Stimulated activated CD4-positive, alpha-beta T cell treated with anti-CD3 and anti-CD28 coated beads, Interleukin-12 subunit alpha, Interleukin-12 subunit beta, amount 100 ng/mL, for 48 hours (primary cell): Measurements from ENCODE around the gene GABRR2.

Experiments used
- DNase-seq, 3 donors: peaks; one replicate each; pipeline ENCODE4 v3.0.0-alpha.2; 2020; ENCODE audit warnings: low read depth in 2 of 3, low spot score in 1 of 3

Gene GABRR2

GRCh38 chr6:89214197-89214596 lies 100.9 kb downstream of the GABRR2 start:
- DNase-seq = no peak

- no peak for DNase-seq
Measured at GRCh38 chr6:89212472-89212871, 102.6 kb downstream of the GABRR2 start.

GRCh38 chr6:89209457-89209856 lies 105.6 kb downstream of the GABRR2 start:
- DNase-seq = no peak

- no peak for DNase-seq
Measured at GRCh38 chr6:89208551-89208950, 106.5 kb downstream of the GABRR2 start.
